Measurements from ENCODE around the gene TMED1. TPM values are rescaled to one million over a fixed set of nuclear protein-coding genes. Genes with fewer than 3 reads are reported as not detected.

TMED1 gene
- total and polyA plus RNA-seq, 2 of the 4 experiments (the other 2 are of a cell fraction): 37.6 to 41.4 TPM

DNA sequence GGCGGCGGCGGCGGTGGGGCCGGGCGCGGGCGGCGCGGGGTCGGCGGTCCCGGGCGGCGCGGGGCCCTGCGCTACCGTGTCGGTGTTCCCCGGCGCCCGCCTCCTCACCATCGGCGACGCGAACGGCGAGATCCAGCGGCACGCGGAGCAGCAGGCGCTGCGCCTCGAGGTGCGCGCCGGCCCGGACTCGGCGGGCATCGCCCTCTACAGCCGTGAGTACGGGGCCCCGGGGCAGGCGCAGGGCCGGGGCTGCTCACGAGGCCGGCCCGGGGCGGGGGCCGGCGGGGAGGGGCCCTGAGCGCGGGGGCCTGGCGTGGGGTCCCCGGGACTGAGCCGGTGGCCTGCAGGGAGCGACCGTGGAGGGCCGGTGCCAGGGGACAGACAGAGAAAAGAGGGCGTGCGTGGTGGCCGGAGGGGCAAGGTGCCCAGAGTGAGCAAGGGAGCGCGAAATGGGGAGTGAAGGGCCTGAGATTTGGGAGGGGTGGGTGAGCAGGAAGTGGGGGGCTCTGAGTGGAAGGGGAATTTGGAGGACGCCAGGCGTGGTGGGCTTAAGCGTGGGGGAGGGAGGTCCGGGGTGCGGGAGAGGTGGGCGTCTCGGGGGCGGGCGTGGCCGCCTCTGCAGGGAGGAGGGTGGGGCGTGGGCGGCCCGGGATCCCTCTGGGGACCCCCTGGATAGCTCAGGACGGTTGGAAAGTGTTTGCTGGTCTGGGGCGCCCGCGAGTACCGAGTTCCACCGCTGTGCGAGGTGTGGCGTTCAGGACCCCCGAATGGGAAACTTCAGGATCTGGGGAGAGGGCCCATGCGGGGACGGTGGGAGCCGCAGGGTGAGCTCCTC lies 35.9 kb upstream of the TMED1 start:
- peak overlapping the region; percentile 87 for H3K23ac ChIP-seq (ENCODE audit: low read depth, low read length)
- H4K8ac ChIP-seq (ENCODE audit: low read depth in 2 of 2, low read length in 2 of 2): peak overlapping the region; percentile 44 to 73; a peak in 3 of 4 replicates
- no TSS peak for BruUV-seq (replicated peaks)
- H2BK120ac ChIP-seq (ENCODE audit: low read depth, low read length): no peak overlapping the region
- peaks cover 16% of the 10 kb centered on the region for H3K9me1 ChIP-seq (ENCODE audit: insufficient read depth, low read length)
- H3K4me1 ChIP-seq (ENCODE audit: control insufficient read depth, insufficient read depth, low read length): peaks cover 6% of the 10 kb centered on the region
- peak overlapping the region; percentile 26 for H3K56ac ChIP-seq (ENCODE audit: extremely low read depth, insufficient read depth, low read length)
- ChIA-PET POLR2A (ENCODE audit: unreplicated experiment) (interaction anchor here (0.6 kb wide), 2 partner anchors 69 to 489 kb away, joined by 3 to 4 read pairs; no protein-coding TSS in a partner anchor), CTCF (interaction anchor here (0.8 to 1.5 kb wide), 2 partner anchors 10 to 65 kb away, joined by 6 to 9 read pairs; no protein-coding TSS in a partner anchor)
- dilution Hi-C loops (cut with HindIII; ENCODE audit: low sequenced_read_pairs, unreplicated experiment): no loop called here
- H2BK15ac ChIP-seq (ENCODE audit: low read depth, low read length): no peak overlapping the region
- peak overlapping the region; percentile 90 for H3K14ac ChIP-seq (replicated peaks; ENCODE audit: low read depth, low read length)
- H2AFZ ChIP-seq (replicated peaks; ENCODE audit: low read length, poor library complexity): peak overlapping the region; percentile 95
- H3K18ac ChIP-seq (ENCODE audit: low read depth, low read length): no peak overlapping the region; the same call in 1 of the 2 replicates
- ATAC-seq (ENCODE audit: low read depth) (no peak; the same call in 1 of the 2 replicates), DNase-seq (no peak)
- H3K27ac ChIP-seq (ENCODE audit: insufficient read depth, low read length): peak overlapping the region; percentile 81
- H3K36me3 ChIP-seq (ENCODE audit: control insufficient read depth, insufficient read depth, low read length): no peaks in the 10 kb centered on the region
- peak overlapping the region; percentile 93 for H3K9ac ChIP-seq (ENCODE audit: low read depth, low read length)
- no peaks in the 10 kb centered on the region for H3K9me3 ChIP-seq (ENCODE audit: control insufficient read depth, insufficient read depth, low read length)
- WGBS, 2 experiments (ENCODE audit: extremely low coverage in 2 of 2, insufficient read length in 1 of 2): 1% methylated on average over 64 of the region's 90 CpGs; no CpG with 5 or more reads in 1 of the 2 experiments
- peak overlapping the region; percentile 82 for H4K91ac ChIP-seq (ENCODE audit: insufficient read depth, low read depth, low read length)
- H3K79me1 ChIP-seq (ENCODE audit: low read depth in 1 of 2, low read length in 2 of 2): peaks cover 13 to 48% of the 10 kb centered on the region in 2 experiments
- in situ Hi-C loops (cut with MboI; ENCODE audit: low sequenced_read_pairs): no loop called here
- peak overlapping the region; percentile 85 for H3K4ac ChIP-seq (ENCODE audit: low read depth, low read length)
- H3K4me3 ChIP-seq (ENCODE audit: insufficient read depth, low read depth, low read length): peak overlapping the region; percentile 97
- intact Hi-C loops (cut with micrococcal nuclease): loop anchor here (5.0 kb wide), 1 partner anchor 55 kb away; the partner anchor contains the start of genes TIMM29 and YIPF2
- peak overlapping the region; percentile 95 for H2AK9ac ChIP-seq (replicated peaks; ENCODE audit: low read depth, low read length, poor library complexity)
- peak overlapping the region; percentile 93 for H3K4me2 ChIP-seq (ENCODE audit: low read depth, low read length)
- no peaks in the 10 kb centered on the region for H3K27me3 ChIP-seq (ENCODE audit: control insufficient read depth, insufficient read depth, low read length)
- TF ChIP-seq, protein P1, sequence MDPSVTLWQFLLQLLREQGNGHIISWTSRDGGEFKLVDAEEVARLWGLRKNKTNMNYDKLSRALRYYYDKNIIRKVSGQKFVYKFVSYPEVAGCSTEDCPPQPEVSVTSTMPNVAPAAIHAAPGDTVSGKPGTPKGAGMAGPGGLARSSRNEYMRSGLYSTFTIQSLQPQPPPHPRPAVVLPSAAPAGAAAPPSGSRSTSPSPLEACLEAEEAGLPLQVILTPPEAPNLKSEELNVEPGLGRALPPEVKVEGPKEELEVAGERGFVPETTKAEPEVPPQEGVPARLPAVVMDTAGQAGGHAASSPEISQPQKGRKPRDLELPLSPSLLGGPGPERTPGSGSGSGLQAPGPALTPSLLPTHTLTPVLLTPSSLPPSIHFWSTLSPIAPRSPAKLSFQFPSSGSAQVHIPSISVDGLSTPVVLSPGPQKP (IDR thresholded peaks at IDR 0.05; ENCODE audit: borderline replicate concordance, low read depth, low read length): no peak
- peak; percentile 57; the same call in 1 of the 2 replicates for TF ChIP-seq MAZ (IDR thresholded peaks at IDR 0.05; ENCODE audit: borderline replicate concordance, low read depth, low read length)
- peak overlapping the region; percentile 89 for H2AK5ac ChIP-seq (ENCODE audit: low read depth, low read length)
- H2BK5ac ChIP-seq (ENCODE audit: low read depth, low read length, poor library complexity, severe bottlenecking): peak overlapping the region; percentile 96
- H4K5ac ChIP-seq (ENCODE audit: low read depth, low read length): peak overlapping the region; percentile 38
- H4K20me1 ChIP-seq (ENCODE audit: insufficient read depth, low read length): peaks cover 27% of the 10 kb centered on the region
- H2BK20ac ChIP-seq (ENCODE audit: low read depth, low read length): no peak overlapping the region
